GM12873 (cell line): ENCODE data around the gene TRPM5.
A peak's percentile ranks its signal among the peaks of the same experiment; 100 is the strongest.

ENCODE experiments used
- TF ChIP-seq, protein P1 (sequence below): IDR thresholded peaks from 2 replicates; pipeline ENCODE4 v1.5.1; 2012; ENCODE audit warnings: low read depth, mild to moderate bottlenecking, moderate library complexity, low read length, control low read depth; ENCODE audit not compliant: insufficient read depth; ENCODE audit errors: missing control alignments

The TRPM5 gene

DNA sequence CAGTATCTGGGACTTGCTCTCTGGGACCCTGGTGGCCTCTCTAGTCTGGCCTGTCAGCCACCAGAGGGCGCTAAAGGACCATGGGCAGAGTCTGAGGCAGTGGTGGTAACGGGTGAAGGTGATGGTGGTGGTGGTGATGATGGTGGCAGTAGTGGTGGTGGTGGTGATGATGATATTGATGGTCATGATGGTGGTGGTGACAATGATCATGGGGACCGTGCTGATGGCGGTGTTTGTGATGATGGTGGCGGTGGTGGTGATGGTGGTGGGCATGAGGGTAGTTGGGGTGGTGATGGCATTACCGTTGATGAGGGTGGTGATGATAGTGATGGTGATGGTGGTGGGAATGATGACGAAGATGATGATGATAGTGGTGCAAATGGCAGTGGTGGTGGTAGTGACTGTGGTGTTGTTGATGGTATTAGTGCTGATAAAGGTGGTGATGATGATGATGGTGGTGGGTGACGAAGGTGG, 16.0 kb downstream of the TRPM5 start:
- TF ChIP-seq, protein P1, sequence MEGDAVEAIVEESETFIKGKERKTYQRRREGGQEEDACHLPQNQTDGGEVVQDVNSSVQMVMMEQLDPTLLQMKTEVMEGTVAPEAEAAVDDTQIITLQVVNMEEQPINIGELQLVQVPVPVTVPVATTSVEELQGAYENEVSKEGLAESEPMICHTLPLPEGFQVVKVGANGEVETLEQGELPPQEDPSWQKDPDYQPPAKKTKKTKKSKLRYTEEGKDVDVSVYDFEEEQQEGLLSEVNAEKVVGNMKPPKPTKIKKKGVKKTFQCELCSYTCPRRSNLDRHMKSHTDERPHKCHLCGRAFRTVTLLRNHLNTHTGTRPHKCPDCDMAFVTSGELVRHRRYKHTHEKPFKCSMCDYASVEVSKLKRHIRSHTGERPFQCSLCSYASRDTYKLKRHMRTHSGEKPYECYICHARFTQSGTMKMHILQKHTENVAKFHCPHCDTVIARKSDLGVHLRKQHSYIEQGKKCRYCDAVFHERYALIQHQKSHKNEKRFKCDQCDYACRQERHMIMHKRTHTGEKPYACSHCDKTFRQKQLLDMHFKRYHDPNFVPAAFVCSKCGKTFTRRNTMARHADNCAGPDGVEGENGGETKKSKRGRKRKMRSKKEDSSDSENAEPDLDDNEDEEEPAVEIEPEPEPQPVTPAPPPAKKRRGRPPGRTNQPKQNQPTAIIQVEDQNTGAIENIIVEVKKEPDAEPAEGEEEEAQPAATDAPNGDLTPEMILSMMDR, result peak; percentile 87

DNA sequence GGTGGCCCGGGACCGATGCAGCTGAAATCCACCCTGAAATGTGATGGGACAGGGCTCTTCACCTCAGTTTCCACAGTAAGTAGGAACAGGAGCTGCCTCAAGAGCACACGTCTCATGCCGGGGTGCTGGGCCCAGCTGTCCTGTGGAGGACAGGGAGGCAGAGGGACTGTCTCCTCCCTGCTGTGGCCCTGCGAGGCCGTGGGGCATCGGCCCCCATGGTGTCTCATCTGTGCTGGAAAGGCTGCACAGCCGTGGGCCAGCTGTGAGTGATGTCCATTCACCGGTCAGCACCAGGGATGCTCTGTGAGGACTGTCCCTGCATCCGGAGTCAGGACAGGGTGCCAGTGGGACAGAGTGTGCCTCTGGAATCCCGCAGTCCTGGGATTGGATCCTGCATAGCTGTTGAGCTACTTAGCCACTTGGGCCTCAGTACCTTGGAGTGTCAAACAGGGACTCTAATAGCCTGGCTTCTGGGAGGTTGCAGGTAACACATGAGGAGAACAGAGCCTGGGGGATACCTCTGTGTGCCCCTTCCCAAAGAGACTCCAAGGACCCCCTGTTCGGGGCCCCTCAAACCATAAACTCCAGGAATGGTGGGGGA, 16.5 kb downstream of the TRPM5 start:
- TF ChIP-seq, protein P1, result no peak

DNA sequence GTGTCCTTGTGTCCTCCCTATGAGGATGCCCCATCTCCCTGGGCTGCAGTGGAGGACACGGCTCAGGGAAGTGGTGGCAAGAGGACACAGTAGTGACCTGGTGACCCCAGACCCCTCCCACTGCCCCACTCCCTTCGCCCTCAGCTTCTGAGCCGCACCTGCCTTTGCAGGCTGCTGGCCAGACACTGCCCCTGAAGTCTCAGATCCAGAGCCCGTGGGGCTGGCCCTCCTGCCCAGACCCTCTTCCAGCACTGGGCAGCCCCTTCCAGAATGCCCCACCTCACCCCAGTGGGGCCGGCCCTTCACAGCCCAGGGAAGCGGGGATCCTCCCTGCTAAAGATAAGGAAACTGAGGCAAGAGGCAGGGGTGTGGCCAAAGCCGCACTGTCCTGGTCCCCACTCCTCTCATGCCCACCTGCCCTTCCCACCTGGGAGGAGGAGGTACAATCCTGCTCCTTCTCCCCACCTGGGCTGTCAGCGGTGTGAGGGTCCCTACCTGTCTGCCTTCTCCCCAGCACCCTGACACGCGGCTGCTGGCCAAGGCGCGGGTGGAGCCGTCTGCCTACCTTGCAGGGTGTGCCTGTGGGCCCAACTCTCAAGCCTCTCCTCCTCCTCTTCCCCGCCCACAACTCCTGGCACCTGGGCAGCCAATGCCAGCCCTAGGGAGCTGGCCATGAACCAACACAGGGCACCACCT, 17.3 kb downstream of the TRPM5 start:
- TF ChIP-seq, protein P1, result no peak

DNA sequence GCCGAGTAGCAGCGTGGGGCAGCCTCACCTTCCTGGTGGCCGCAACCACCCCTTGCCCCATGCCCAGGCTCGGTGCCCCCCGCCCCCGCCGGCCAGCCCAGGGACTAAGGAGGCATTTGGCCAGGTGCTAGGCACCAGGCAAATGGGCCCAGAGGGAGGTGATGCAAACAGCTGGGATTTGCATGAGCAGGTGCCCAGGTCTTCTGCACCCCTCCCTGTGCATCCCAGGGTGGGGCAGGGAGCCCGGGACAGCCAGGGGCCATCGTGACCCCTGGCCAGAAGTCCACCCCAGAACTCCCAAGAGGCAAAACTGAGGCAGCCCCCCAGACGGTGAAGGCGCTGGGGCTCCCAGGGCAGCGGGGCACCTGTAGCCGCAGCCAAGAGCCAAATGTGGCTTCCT, 18.1 kb downstream of the TRPM5 start:
- TF ChIP-seq, protein P1, result no peak

DNA sequence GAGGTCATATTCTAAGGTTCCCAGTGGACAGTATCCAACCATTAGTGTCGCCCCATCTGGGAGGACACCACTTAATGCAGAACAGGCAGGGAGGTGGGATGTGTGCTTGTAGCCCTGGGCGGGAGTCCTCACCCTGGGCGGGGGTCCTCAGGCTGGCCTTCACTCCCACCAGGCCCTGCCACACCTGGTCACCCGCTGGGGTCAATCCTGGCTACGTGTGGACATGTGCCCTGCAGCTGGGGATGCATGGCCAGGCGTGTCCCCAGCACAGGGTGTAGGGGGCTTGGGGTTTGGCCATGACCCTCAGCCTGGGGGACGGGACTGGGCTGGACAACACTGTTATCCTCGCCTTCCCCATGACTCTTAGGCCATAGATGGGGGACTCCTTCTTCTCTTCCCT, 18.8 kb downstream of the TRPM5 start:
- TF ChIP-seq, protein P1, result no peak

DNA sequence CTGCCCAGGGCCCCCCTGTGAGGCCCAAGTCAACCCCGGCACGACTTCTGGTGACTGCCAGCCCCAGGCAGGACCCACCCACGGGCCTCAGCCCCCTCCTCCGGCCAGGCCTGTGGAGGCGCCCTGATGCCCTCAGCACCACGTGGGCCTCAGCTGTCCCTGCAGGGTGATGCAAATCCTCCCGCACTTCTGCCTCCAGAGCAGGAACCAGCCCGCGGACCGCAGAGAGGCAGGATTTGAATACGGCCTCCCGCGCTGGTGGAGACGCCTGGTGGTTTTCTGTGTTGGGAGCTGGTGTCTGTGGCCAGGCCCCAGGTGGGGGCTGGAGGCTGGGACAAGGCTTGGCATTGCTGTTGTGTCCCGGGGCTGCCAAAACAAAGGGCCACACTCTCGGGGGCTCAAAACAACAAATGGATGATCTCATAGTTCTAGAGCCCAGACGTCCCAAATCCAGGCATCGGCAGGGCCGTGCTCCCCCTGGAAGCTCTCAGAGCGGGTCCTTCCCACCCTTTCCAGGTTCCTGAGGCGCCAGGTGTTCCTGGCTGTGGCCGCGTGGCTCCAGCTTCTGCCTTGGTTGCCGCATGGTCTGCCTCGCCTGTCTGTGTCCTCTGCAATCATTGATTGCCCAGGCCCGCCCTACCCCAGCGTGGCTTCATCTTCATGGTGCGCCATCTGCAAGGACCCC, 19.4 kb downstream of the TRPM5 start:
- TF ChIP-seq, protein P1, result no peak
